ENCODE data around the gene WDHD1.
A peak's percentile ranks its signal among the peaks of the same experiment; 100 is the strongest.
"Not testable (repeated sequence)": the region's sequence is repeated elsewhere in the genome, so short reads cannot be mapped to it uniquely, and the experiment has no call there.

Gene WDHD1

GRCh38 chr14:54902521-54903420, 124.1 kb downstream of the WDHD1 start, which contains the start of gene GCH1:
TSS of gene GCH1 (minus strand) at chr14:54902826. CDS start at chr14:54902663, 163 bp downstream.
- peak within 1 kb of the TSS; percentile 70 to 92 (median 84) for H3K4me3 ChIP-seq (ENCODE audit: control insufficient read depth in 1 of 7, extremely low read depth in 1 of 7, insufficient read depth in 4 of 7, low read depth in 2 of 7, low read length in 6 of 7)
- CTCF ChIA-PET, result interaction anchor here (0.7 to 2.3 kb wide), 14 partner anchors 12 to 148 kb away, joined by 3 to 6 read pairs (median 4); no protein-coding TSS in a partner anchor
- POLR2A ChIA-PET, result interaction anchor here (0.6 to 0.7 kb wide), 4 partner anchors 11 to 51 kb away, joined by 3 read pairs; no protein-coding TSS in a partner anchor
- DNase-seq, result peak; percentile 81 to 90 (median 84)
- under 1% methylated on average over 73 of the region's 83 CpGs for WGBS (ENCODE audit: insufficient coverage)
- H3K9me3 ChIP-seq (ENCODE audit: control extremely low read depth in 1 of 5, control insufficient read depth in 4 of 5, insufficient read depth in 2 of 5, low read depth in 1 of 5, low read length in 4 of 5), result no peaks in the 10 kb centered on the region
- peaks cover 0 to 2% (median 0%) of the 10 kb centered on the region in 5 experiments for H3K27me3 ChIP-seq (replicated peaks in 2 of 5; ENCODE audit: control insufficient read depth in 4 of 5, insufficient read depth in 5 of 5, low read length in 4 of 5)
- H3K4me1 ChIP-seq (ENCODE audit: control extremely low read depth in 1 of 4, control insufficient read depth in 4 of 4, insufficient read depth in 4 of 4, low read length in 3 of 4), result peaks cover 3 to 26% (median 19%) of the 10 kb centered on the region in 4 experiments
- H3K27ac ChIP-seq (ENCODE audit: insufficient read depth in 1 of 2, low read depth in 1 of 2, low read length in 2 of 2, poor library complexity in 1 of 2, severe bottlenecking in 2 of 2), result peak within 1 kb of the TSS; percentile 46 to 75
- no peaks in the 10 kb centered on the region for H3K36me3 ChIP-seq (ENCODE audit: control insufficient read depth in 4 of 4, insufficient read depth in 4 of 4, low read length in 3 of 4)

- WGBS (ENCODE audit: insufficient coverage), result 0% methylated on average over 37 of the region's 37 CpGs
- H3K4me1 ChIP-seq (ENCODE audit: control extremely low read depth in 1 of 4, control insufficient read depth in 4 of 4, insufficient read depth in 4 of 4, low read length in 3 of 4), result peaks cover 3 to 26% (median 19%) of the 10 kb centered on the region in 4 experiments
- ChIA-PET POLR2A (interaction anchor here (0.7 kb wide), 1 partner anchor 52 kb away, joined by 3 read pairs; no protein-coding TSS in a partner anchor), CTCF (interaction anchor here (0.7 to 2.3 kb wide), 8 partner anchors 16 to 149 kb away, joined by 3 to 6 read pairs (median 4); no protein-coding TSS in a partner anchor)
- peak; percentile 58 to 83 (median 74) for DNase-seq
- H3K36me3 ChIP-seq (ENCODE audit: control insufficient read depth in 4 of 4, insufficient read depth in 4 of 4, low read length in 3 of 4), result no peaks in the 10 kb centered on the region
- H3K27ac ChIP-seq (ENCODE audit: insufficient read depth in 1 of 2, low read depth in 1 of 2, low read length in 2 of 2, poor library complexity in 1 of 2, severe bottlenecking in 2 of 2), result peak overlapping the region in 1 of 2 experiments; percentile 75
- no peaks in the 10 kb centered on the region for H3K9me3 ChIP-seq (ENCODE audit: control extremely low read depth in 1 of 5, control insufficient read depth in 4 of 5, insufficient read depth in 2 of 5, low read depth in 1 of 5, low read length in 4 of 5)
- H3K4me3 ChIP-seq (ENCODE audit: control insufficient read depth in 1 of 7, extremely low read depth in 1 of 7, insufficient read depth in 4 of 7, low read depth in 2 of 7, low read length in 6 of 7), result peak overlapping the region; percentile 70 to 92 (median 84)
- peaks cover 0 to 2% (median 0%) of the 10 kb centered on the region in 5 experiments for H3K27me3 ChIP-seq (replicated peaks in 2 of 5; ENCODE audit: control insufficient read depth in 4 of 5, insufficient read depth in 5 of 5, low read length in 4 of 5)
Measured at GRCh38 chr14:54902143-54902520, 124.8 kb downstream of the WDHD1 start.

GRCh38 chr14:54901380-54902142, 125.3 kb downstream of the WDHD1 start:
- 0% methylated on average over 23 of the region's 42 CpGs for WGBS (ENCODE audit: insufficient coverage)

GRCh38 chr14:54899573-54899972, 127.3 kb downstream of the WDHD1 start:
- WGBS (ENCODE audit: insufficient coverage), result no CpG with 5 or more reads among the region's 5 CpGs
- Histone ChIP-seq H3K27ac (ENCODE audit: insufficient read depth in 1 of 2, low read depth in 1 of 2, low read length in 2 of 2, poor library complexity in 1 of 2, severe bottlenecking in 2 of 2) (no peak overlapping the region), H3K4me3 (ENCODE audit: control insufficient read depth in 1 of 7, extremely low read depth in 1 of 7, insufficient read depth in 4 of 7, low read depth in 2 of 7, low read length in 6 of 7) (no peak overlapping the region), H3K4me1 (ENCODE audit: control extremely low read depth in 1 of 4, control insufficient read depth in 4 of 4, insufficient read depth in 4 of 4, low read length in 3 of 4) (peaks cover 3 to 26% (median 16%) of the 10 kb centered on the region in 4 experiments), H3K9me3 (ENCODE audit: control extremely low read depth in 1 of 5, control insufficient read depth in 4 of 5, insufficient read depth in 2 of 5, low read depth in 1 of 5, low read length in 4 of 5) (no peaks in the 10 kb centered on the region), H3K27me3 (replicated peaks in 2 of 5; ENCODE audit: control insufficient read depth in 4 of 5, insufficient read depth in 5 of 5, low read length in 4 of 5) (peaks cover 0 to 2% (median 0%) of the 10 kb centered on the region in 5 experiments), H3K36me3 (ENCODE audit: control insufficient read depth in 4 of 4, insufficient read depth in 4 of 4, low read length in 3 of 4) (no peaks in the 10 kb centered on the region)
- DNase-seq, result no peak
- ChIA-PET POLR2A (no interaction called here), CTCF (interaction anchor here (1.5 to 2.3 kb wide), 2 partner anchors 15 to 115 kb away, joined by 3 to 8 read pairs; no protein-coding TSS in a partner anchor)

More at GRCh38 chr14:54901380-54902142, 125.3 kb downstream of the WDHD1 start:
- CTCF ChIA-PET, result interaction anchor here (0.7 to 2.3 kb wide), 7 partner anchors 17 to 149 kb away, joined by 3 to 6 read pairs (median 4); no protein-coding TSS in a partner anchor
- Histone ChIP-seq H3K27ac (ENCODE audit: insufficient read depth in 1 of 2, low read depth in 1 of 2, low read length in 2 of 2, poor library complexity in 1 of 2, severe bottlenecking in 2 of 2) (peak overlapping the region in 1 of 2 experiments; percentile 75), H3K36me3 (ENCODE audit: control insufficient read depth in 4 of 4, insufficient read depth in 4 of 4, low read length in 3 of 4) (no peaks in the 10 kb centered on the region), H3K4me1 (ENCODE audit: control extremely low read depth in 1 of 4, control insufficient read depth in 4 of 4, insufficient read depth in 4 of 4, low read length in 3 of 4) (peaks cover 3 to 26% (median 17%) of the 10 kb centered on the region in 4 experiments), H3K4me3 (ENCODE audit: control insufficient read depth in 1 of 7, extremely low read depth in 1 of 7, insufficient read depth in 4 of 7, low read depth in 2 of 7, low read length in 6 of 7) (peak overlapping the region; percentile 70 to 92 (median 84)), H3K9me3 (ENCODE audit: control extremely low read depth in 1 of 5, control insufficient read depth in 4 of 5, insufficient read depth in 2 of 5, low read depth in 1 of 5, low read length in 4 of 5) (no peaks in the 10 kb centered on the region), H3K27me3 (replicated peaks in 2 of 5; ENCODE audit: control insufficient read depth in 4 of 5, insufficient read depth in 5 of 5, low read length in 4 of 5) (peaks cover 0 to 2% (median 0%) of the 10 kb centered on the region in 5 experiments)
- POLR2A ChIA-PET, result interaction anchor here (0.7 kb wide), 1 partner anchor 53 kb away, joined by 3 read pairs; no protein-coding TSS in a partner anchor
- DNase-seq, result peak in 2 of 3 donors; percentile 49 to 71

- H3K9me3 ChIP-seq (ENCODE audit: control extremely low read depth in 1 of 5, control insufficient read depth in 4 of 5, insufficient read depth in 2 of 5, low read depth in 1 of 5, low read length in 4 of 5); H3K27me3 ChIP-seq (replicated peaks in 2 of 5; ENCODE audit: control insufficient read depth in 4 of 5, insufficient read depth in 5 of 5, low read length in 4 of 5); H3K36me3 ChIP-seq (ENCODE audit: control insufficient read depth in 4 of 4, insufficient read depth in 4 of 4, low read length in 3 of 4); POLR2A ChIA-PET; DNase-seq; H3K4me3 ChIP-seq (ENCODE audit: control insufficient read depth in 1 of 7, extremely low read depth in 1 of 7, insufficient read depth in 4 of 7, low read depth in 2 of 7, low read length in 6 of 7); H3K27ac ChIP-seq (ENCODE audit: insufficient read depth in 1 of 2, low read depth in 1 of 2, low read length in 2 of 2, poor library complexity in 1 of 2, severe bottlenecking in 2 of 2): not testable (repeated sequence)
- H3K4me1 ChIP-seq (ENCODE audit: control extremely low read depth in 1 of 4, control insufficient read depth in 4 of 4, insufficient read depth in 4 of 4, low read length in 3 of 4), result peaks cover 3 to 23% (median 14%) of the 10 kb centered on the region in 4 experiments
- CTCF ChIA-PET, result interaction anchor here (0.8 to 2.3 kb wide), 4 partner anchors 9 to 21 kb away, joined by 3 to 8 read pairs (median 4); no protein-coding TSS in a partner anchor
- WGBS (ENCODE audit: insufficient coverage), result 86% methylated on average over 3 of the region's 5 CpGs
Measured at GRCh38 chr14:54897809-54898555, 128.9 kb downstream of the WDHD1 start.

GRCh38 chr14:54895683-54896082, 131.2 kb downstream of the WDHD1 start:
- DNase-seq, result no peak
- WGBS (ENCODE audit: insufficient coverage), result 89% methylated on average over 1 of the region's 4 CpGs
- Histone ChIP-seq H3K9me3 (ENCODE audit: control extremely low read depth in 1 of 5, control insufficient read depth in 4 of 5, insufficient read depth in 2 of 5, low read depth in 1 of 5, low read length in 4 of 5) (no peaks in the 10 kb centered on the region), H3K27me3 (replicated peaks in 2 of 5; ENCODE audit: control insufficient read depth in 4 of 5, insufficient read depth in 5 of 5, low read length in 4 of 5) (no peaks in the 10 kb centered on the region), H3K36me3 (ENCODE audit: control insufficient read depth in 4 of 4, insufficient read depth in 4 of 4, low read length in 3 of 4) (no peaks in the 10 kb centered on the region), H3K4me1 (ENCODE audit: control extremely low read depth in 1 of 4, control insufficient read depth in 4 of 4, insufficient read depth in 4 of 4, low read length in 3 of 4) (peaks cover 0 to 19% (median 6%) of the 10 kb centered on the region in 4 experiments), H3K4me3 (ENCODE audit: control insufficient read depth in 1 of 7, extremely low read depth in 1 of 7, insufficient read depth in 4 of 7, low read depth in 2 of 7, low read length in 6 of 7) (no peak overlapping the region), H3K27ac (ENCODE audit: insufficient read depth in 1 of 2, low read depth in 1 of 2, low read length in 2 of 2, poor library complexity in 1 of 2, severe bottlenecking in 2 of 2) (no peak overlapping the region)
- ChIA-PET POLR2A (no interaction called here), CTCF (interaction anchor here (0.6 to 1.2 kb wide), 3 partner anchors 15 to 180 kb away, joined by 3 read pairs; no protein-coding TSS in a partner anchor)
